ENCODE measurements around the gene SCD5.

GRCh38 chr4:82624819-82625218 is 173.8 kb downstream of the SCD5 start:
- TF ChIP-seq CTCF (tag by site-specific recombination; IDR thresholded peaks at IDR 0.05) = no peak
- TF ChIP-seq PRDM6 (tag by site-specific recombination; IDR thresholded peaks at IDR 0.05) = no peak
- no peak for TF ChIP-seq GLI4 (tag by site-specific recombination; IDR thresholded peaks at IDR 0.05)
- no peak for TF ChIP-seq ZNF830 (tag by site-specific recombination; IDR thresholded peaks at IDR 0.05; ENCODE audit: low read depth)
